GM19372 (cell line): ENCODE measurements around the gene FASN.
"Not testable (repeated sequence)": the region's sequence is repeated elsewhere in the genome, so short reads cannot be mapped to it uniquely, and the experiment has no call there.

Source experiments
- ATAC-seq: cut with Tn5 transposase; IDR thresholded peaks from one replicate; pipeline ENCODE4 v1.9.1; 2021; ENCODE audit warnings: mild to moderate bottlenecking, low read depth, moderate library complexity; ENCODE audit not compliant: unreplicated experiment

The FASN gene

GRCh38 chr17:82047914-82048570, 50.0 kb downstream of the FASN start:
- ATAC-seq: no peak

DNA sequence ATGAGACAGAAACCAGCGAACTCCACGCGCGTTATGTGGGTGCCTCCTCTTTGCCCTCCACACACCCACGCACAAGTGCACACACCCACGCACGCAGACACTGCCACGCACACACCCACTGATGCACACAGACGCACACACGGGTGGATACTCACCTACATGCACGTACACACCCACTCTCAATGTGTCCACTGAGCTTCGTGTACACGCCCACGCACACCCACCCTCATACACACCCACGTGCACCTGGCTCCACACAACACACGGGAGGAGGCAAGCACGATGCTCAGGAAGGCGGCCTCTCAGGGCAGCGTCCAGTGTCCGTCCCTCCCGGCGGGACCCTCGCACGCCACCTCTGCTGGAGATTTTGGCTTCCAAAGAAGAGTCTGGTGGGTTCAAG, 50.7 kb downstream of the FASN start:
- no peak for ATAC-seq

DNA sequence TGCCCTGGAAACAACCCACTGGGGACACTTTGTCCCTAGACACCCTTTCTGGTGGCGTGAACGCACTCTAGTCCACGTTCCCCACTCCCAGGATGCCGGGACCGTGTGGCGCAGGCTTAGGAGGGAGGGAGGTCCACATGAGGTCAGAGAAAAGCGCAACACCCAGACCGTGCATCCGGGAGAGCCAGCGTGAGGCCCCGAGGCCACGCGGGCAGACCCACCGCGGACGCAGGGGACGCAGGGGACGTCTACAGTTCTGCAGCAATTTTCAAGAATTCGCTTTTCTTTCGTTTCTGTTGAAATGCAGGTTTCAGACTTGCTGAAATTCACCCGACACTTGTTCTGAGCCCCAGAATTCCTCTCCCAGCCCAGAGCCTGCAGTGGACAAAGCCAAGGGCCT, 51.1 kb downstream of the FASN start:
- ATAC-seq: no peak

GRCh38 chr17:82045936-82046484, 52.0 kb downstream of the FASN start:
- no peak for ATAC-seq

GRCh38 chr17:82043507-82043906, 54.5 kb downstream of the FASN start:
- no peak for ATAC-seq

- no peak for ATAC-seq
These were observed 55.4 kb downstream of the FASN start for GRCh38 chr17:82042649-82043048.

DNA sequence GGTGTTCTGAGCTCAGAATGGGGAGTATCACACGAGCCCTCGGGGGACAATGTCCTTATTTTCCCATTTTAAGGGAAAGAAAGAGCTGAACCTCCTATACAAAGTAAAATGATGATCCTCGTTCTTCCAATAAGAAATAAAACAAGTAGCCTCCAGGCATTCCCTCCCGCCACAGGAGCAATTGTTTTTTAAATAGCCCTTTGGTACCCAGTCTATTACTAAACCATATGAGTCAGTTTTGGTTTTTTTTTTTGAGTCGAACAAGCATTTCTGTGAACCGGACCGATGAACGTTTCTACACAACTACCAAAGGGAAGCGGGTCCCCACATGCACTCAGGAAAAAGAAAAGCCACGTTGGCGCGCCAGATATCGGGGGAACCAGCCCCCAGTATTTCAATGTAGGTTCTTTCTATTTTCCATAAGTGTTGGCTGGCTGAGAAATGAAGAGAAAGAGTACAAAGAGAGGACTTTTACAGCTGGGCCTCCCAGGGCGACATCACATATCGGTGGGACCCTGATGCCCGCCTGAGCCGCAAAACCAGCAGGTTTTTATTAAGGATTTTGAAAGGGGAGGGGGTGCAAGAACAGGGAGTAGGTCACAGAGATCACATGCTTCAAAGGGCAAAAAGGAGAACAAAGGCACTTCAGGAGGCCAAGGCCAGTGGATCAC, 56.8 kb downstream of the FASN start:
- ATAC-seq: no peak

- ATAC-seq: no peak
These were observed 58.2 kb downstream of the FASN start for GRCh38 chr17:82039695-82040299.

DNA sequence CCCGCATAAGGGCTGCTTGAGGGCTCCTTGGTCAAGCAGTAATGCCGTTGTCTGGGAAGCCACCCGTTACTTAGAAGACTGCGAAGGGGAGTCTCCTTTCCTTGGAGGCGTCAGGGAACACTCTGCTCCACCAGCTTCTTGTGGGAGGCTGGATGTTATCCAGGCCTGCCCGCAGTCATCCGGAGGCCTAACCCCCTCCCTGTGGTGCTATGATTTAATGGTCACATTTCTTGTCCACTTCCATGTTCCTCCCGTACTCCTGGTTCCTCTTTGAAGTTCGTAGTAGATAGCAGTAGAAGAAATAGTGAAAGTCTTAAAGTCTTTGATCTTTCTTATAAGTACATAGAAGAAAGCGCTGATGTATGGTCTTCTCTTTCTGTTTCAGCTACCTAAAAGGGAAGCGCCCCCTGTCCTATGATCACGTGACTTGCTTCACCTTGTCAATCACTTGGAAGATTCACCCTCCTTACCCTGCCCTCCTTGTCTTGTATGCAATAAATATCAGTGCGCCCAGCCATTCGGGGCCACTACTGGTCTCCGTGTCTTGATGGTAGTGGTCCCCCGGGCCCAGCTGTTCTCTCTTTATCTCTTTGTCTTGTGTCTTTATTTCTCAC, 59.1 kb downstream of the FASN start:
- ATAC-seq: not testable (repeated sequence)

DNA sequence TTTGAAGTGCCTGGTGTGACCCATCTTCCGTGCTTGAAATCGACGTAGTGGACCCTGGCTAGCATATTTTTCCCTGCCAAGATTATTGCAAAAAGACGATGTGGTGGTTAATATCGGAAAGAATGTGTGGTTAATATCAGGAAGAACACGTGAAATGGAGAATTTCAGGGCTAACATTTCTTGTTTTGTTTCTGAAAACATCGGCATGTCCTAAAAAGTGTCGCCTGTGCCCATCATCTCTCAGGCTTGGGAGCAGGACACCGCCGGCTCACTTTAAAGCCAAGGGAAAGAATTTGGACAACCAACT, 60.2 kb downstream of the FASN start:
- ATAC-seq: no peak

DNA sequence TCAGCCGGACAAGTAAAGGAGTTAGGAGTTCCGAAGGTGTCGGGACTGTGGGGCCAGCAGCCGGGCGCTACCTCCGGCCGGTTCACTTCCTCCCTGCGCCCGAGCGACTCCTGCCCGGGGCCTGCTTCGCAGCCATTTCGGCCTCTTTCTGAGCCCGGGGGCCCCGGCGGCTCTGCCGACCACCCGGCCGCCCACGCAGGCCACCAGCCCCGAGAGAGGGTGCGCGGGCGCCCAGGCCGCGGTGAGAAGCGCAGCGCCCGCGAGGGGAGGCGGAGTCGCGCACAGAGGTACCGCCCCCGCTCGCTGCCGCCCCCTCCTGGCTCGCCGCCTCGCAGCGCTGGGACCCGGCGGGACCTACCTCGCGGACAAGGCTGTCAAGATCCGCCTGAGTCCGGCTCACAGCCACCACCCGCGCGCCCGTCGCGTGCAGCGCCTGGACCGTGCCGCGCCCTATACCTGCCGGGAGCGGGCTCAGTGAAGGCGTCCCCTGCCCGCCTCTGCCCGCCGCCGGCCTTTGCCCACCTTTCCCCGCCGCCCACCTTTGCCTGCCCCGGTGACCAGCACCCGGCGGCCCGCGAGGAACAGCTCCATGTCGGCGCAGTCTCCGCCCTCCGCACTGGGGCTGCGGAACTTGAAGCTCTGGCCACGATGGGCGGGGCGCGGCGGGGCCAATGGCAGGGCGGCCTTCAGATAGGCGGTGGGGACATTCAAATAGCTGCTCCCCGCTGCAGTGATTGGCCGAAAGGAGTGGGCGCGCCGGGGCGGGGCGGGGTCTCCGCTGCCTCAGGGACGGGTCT, 60.7 kb downstream of the FASN start, which contains the start of gene DCXR:
TSS of gene DCXR (minus strand) at position 606 of the 797 bp plus-strand sequence. CDS start at position 591, 15 bp downstream.
- peak; percentile 85 for ATAC-seq

DNA sequence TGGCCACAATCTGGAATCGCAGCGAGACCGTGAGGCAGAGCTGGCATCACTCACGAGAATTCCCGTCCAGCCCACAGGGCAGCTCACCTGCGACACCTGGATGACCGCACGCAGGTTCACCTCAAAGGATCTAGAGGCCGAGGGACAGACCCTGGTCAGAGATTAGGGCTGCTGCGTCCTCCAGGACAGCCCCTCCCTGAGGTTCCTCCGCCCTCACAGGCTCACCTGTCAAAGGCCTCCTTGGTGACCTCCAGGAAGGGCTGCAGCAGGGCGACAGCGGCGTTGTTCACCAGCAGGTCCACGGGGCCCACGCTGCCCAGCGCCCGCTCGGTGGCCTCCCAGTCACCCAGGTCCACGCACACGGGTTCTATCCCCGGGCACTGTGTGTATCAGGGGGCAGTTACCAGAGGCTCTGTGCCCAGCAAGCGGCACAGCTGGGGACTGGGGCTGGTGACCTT, 61.4 kb downstream of the FASN start:
- ATAC-seq: no peak

DNA sequence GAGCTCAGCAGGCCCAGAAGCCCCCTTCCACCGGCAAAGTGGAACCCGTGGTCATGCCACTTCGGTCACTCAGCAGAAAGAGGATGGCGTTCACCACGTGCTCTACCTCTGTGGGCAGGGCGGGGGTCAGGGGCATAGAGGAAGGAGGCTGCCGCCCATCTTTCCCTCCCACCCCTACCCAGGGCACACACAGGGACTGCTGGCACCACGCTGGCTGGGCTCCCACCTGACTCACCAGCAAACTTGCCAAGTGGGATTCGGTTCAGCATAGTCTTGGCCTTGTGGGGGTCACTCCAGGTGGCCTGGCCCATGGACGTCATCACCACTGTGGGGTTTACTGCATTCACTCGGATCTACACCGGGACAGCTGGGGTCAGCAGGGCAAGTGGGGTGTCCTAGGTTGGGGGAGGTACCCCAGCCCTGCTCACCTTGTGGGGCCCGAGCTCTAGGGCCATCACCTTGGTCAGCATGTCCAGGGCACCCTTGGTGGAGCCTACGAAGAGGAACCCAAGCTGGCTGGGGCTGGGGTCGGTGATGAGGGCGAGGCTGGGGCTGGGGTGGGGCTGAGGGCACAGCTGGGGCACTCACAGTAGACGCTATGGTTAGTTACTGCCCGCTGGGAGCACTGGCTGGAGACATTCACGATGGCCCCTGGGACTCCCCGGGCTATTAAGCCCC, 61.9 kb downstream of the FASN start:
- no peak for ATAC-seq

DNA sequence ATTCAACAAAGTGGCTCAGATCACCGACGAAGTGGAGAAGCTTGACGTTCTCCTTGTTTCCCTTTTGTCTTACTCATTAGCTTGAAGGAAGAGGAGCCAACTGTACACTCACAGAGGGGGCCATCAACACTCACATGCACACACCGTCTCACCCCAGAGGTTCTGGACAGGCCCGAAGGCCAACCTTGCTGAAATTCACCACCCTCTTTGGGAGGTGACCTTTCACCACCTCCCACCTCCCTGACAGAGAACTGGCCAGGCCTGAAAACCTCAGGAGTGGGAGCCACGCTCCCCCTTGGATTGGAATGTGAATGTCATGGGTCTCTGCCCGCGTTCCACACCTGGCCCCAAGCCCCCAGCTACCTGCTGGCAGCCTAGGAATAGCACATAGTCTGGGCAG, 62.5 kb downstream of the FASN start:
- ATAC-seq: no peak

GRCh38 chr17:82034371-82035011, 63.5 kb downstream of the FASN start:
- no peak for ATAC-seq

DNA sequence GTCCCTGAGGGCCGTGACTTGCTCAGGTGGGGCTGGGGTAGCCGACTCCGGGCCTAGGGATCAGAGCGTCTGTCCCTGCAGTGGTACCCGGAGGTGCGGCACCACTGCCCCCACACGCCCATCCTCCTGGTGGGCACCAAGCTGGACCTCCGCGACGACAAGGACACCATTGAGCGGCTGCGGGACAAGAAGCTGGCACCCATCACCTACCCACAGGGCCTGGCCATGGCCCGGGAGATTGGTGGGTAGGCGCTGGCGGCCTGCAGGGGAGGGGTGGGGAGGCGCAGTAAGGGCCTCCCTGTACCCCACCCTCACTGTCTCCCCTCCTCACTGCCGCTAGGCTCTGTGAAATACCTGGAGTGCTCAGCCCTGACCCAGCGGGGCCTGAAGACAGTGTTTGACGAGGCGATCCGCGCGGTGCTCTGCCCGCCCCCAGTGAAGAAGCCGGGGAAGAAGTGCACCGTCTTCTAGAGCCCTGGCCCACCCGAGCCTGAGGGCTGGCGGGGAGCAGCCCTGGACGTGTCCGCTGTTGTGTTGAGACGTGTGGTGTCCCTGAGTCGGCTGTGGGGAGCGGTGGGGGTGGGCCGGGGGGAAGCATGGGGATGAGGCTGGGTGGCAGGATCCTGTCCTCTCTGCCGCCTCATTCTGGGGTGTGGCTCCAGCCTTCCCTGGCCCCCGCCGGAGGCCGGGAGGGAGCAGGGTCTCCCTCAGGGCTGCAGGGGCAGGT, 64.5 kb downstream of the FASN start:
- no peak for ATAC-seq

DNA sequence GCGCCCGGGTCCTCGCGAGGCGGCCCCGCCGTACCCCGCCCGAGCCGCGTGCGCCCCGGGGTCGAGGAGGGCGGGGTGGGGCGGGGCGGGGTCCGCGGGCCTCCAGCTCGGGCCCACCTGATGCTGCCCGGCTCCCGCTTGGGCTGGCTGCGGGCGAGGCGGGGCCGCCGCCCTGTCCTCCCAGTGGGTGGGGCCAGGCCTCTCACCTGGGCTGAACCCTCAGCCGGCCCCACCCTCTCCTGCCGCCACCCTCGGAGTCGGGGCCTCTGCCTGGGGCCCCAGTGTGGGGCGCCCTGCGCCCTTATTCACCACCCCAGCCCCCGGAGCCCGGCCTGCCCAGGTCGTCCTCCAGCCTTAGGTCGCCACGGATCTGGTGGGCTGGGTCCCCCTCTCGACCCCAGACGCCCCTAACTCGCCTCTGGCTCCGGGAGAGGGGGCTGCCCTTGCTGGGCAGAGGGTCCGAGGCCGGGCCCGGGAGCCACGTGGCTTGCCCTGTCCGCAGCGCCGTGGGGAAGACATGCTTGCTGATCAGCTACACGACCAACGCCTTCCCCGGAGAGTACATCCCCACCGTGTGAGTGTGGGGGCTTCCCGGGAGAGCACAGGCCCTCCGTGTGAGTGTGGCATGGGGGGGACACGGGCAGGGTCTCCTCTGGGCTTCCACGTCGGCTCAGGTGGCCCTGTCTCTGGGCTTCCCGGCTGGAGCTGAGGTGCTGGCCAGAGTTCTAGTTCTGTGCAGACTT, 66.0 kb downstream of the FASN start:
- no peak for ATAC-seq

GRCh38 chr17:82031303-82031884, 66.6 kb downstream of the FASN start, which contains the start of gene RAC3:
Gene RAC3 (plus strand): TSS chr17:82031678. CDS start chr17:82031762, 84 bp downstream.
- no peak for ATAC-seq
